ENCODE data around the gene CBARP.
"Not testable (repeated sequence)": the region's sequence is repeated elsewhere in the genome, so short reads cannot be mapped to it uniquely, and the experiment has no call there.

Gene CBARP

DNA sequence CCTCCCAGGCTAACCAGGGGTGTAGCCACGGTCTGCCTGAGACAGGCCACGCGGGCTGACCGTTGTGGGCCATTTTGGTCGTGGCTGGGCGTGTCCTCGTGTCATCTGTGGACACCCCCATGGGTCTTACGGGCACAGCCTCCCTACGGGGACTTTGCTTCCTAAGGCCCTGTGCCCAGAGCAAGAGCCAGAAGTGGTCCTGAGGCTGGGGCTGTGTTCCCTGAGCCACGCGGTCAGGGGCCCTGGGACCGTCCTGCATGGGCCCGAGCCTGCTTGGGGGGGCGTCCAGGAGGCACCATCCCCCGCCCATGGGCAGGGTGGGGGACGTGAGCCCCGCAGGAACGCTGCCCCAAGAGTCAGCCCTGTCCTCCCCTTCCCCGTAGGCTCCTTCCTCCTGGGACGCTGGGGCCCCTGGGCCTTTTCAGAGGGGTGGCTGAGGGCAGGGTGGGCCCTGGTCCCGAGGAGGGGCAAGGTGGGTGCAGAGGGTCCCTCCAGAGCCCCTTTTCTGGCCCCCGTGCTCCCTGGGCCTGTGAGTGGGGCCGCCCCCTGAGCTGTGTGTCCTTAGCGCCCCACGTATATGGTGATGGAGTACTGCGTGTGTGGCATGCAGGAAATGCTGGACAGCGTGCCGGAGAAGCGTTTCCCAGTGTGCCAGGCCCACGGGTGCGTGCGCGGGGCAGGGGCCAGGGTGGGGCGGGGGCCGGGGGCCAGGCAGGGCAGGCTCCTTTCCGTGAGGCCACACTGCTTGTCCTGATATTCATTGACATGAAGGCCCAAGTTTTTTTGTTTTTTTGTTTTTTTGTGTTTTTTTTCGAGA is 18.8 kb downstream of the CBARP start:
- in situ Hi-C loops (cut with MboI; ENCODE audit: low sequenced_read_pairs): no loop called here

DNA sequence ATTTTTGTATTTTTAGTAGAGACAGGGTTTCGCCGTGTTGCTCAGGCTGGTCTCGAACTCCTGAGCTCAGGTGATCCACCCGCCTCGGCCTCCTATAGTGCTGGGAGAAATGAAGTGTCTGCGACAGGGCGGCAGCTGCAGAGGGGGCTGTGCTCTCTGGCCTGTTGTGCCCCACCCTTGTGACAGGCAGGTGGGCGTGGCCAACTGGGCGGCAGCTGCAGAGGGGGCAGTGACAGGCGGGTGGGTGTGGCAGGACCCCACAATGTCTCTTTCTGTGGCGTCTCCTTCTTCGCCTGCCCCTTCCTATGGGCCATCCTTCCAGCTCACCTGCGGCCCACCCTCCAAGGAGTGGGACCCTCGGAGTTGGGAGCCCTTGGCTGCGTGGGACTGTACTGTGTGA is 20.4 kb downstream of the CBARP start:
- in situ Hi-C loops (cut with MboI; ENCODE audit: low sequenced_read_pairs): no loop called here

DNA sequence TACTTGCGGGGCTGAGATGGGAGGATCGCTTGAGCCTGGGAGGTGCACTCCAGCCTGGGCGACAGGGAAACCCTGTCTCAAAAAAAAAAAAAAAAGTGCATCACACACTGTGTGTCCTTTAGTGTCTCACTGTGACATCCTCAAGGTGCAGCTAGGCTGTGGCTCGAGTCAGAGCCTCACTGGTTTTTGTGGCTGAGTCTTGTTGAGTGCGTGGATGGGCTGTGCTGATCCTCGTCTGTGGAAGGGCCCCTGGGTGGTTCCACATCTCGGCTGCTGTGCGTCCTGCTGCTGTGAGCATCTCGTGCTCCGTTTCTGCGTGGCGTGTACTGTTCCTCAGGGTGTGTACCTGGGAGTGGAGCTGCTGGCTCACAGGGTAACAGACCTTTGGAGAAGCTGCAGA is 21.0 kb downstream of the CBARP start:
- in situ Hi-C loops (cut with MboI; ENCODE audit: low sequenced_read_pairs): no loop called here

DNA sequence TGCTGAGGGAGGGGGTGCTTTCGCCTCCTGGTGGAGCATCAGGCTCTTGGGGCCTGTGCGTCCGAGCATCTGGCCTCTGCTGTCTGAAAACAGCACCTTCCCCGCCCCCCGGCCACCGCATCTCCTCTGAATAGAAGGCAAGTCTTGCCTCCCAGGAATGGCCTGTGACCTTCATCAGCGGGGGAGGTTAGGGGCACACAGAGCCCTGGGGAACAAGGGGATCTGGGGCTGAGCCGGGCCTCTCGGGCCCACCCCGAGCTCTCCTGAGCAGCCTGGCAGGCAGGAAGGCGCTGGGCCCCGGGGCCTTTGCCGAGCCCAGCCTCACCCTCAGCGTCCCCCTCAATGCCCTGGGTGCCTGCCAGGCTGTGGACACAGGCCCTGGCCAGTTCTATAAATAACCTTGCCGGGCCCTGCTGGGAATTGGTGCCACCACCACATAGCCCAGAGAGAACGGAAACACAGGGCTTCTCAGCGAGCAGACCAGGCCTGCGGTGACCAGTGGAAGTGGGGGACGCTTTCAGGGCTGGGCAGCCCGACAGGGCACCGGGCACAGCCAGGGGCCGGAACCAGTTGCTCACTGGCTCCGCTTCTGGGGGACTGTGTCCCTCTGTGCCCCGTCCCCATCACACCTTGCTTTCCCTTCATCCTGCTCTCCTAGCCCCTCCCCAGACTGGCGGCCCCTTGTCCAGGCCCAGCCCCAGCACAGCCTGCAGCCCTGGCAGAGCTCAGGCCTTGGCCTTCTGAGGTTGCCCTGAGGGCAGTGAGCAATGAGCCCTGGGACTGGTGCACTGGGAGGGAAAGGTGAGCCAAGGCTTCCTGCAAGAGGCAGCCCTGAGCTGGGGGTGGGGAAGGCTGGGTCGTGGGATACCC is 22.7 kb downstream of the CBARP start:
- in situ Hi-C loops (cut with MboI; ENCODE audit: low sequenced_read_pairs): no loop called here

DNA sequence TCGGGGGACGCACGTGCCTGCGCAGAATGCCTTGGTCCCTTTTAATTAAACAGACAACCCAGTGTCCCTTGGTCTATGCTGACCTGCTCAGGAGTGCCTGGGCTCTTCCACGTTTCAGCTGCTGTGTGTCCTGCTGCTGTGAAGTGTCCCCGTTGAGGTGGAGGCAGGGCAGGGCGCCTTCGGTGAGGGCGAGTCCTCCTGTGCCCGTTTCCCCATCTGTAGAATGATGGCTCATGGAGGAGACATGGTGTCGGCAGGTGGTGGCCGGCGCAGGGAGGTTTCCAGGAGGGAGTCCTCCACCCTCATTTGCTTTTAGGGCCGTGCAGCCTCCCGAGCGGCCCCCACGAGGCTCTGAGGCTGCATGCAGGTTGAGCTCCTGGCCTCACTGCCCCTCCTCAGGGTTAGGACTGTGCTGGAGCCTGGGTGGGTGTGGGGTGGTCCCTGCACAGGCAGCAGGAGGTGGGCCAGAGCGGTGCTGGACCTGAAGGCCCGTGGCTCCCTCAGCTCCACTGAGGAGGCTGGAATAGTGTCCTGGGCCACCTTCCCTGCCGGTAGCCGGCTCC is 23.4 kb downstream of the CBARP start:
- in situ Hi-C loops (cut with MboI; ENCODE audit: low sequenced_read_pairs): no loop called here

DNA sequence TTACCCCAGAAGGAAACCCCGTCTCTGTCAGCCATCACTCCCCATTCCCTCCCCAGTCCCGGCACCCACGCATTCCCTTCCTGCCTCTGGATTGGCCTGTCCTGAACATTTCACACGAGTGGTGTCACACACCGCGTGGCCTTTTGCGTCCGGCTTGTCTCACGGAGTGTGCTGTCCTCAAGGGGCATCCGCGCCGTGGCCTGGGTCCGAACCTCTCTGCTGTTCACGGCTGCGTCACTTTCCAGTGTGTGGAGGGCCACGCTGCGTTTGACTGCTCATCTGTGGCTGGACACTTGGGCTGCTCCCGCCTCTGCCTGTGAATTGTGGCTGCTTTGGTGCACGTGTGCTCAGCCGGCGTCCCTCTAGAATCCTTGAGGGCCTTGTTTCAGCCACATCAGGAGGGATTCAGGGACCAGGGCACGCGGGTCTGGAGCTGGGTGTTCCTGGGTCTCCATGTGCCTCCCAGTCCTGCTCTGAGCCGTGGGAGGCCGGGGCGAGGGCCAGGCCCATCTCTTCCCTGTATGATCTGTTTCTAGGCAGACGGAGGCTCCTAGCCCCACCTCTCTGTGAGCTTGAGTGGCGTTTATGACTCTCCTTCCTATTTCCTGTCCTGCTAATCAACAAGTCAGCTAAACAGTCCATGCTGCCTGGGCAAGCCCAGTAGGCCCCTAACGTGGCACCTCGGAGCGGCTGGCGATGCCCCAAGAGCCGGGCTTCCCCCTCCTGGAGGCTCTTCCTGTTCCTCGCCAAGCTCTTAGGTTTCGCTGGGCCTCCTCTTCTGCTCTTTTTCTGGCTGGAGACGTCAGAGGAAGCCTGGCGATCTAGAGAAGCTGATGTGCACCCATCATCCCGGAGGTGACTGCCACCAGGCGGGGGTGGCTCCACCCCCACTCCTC is 24.2 kb downstream of the CBARP start:
- in situ Hi-C loops (cut with MboI; ENCODE audit: low sequenced_read_pairs): no loop called here

DNA sequence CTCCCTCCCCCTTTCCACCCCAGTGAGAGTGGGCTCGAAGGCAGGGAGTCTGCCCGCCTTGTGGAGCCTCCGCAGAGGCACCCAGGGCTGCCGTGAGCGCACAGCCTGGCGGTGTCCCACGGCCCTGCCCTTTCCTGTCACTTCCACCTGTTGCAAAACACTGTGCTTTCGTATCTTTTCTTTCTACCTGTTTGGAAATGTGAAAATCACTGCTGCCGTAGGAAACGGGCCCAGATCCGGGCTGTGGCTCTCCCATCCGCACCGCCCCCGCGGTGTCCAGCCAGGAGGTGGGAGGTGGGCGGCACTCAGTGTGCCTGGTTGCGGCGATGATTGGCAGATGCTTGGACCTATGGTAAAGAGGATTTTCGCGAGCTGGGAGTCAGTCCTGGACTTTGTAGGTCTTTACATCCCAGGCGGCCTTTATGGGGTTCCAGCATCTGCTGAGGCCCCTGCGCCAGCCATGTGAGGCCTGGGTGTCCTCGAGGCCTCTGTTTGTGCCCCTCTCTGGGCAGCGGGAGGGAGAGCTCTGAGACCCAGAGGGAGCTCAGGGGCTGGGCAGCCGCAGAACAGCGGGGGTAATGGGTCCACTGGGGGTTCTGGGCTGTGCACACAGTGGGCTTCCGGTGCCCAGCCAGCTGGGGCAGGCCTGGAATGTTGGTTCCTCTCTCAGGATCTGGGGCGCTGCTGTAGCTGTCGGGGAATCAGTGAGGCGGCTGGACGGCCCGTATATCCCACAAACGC is 26.1 kb downstream of the CBARP start:
- in situ Hi-C loops (cut with MboI; ENCODE audit: low sequenced_read_pairs): no loop called here

DNA sequence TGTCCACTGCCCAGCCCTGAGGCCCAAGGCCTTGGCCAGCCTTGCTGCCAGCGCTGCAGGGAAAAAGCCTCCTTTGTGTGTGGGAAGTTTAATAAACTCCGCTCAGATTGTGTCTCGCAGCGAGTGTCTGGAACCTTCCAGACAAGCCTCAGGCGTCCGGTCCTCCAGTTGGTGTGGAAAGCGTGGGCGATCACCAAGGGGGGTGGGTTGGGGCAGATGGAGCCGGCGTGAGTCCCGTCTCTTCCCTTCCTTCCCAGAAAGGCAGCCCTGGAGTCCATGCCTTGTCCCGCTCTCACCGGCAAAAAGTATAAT is 27.6 kb downstream of the CBARP start:
- in situ Hi-C loops (cut with MboI; ENCODE audit: low sequenced_read_pairs): no loop called here

DNA sequence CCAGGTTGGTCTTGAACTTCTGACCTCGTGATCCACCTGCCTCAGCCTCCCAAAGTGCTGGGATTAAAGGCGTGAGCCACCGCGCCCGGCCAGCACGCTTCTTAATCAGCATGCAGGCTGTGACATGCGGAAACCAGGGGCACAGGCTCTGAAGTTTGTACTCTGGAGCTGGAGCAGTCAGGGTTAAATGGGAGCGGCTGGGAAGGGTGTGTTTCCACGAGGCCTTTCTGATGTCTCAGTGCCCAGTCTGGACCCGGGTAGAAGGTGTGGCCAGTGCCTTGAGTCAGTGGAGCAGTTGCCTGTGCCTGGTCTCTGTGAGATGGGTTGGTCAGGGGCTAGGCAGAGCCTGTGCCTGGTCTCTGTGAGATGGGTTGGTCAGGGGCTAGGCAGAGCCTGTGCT is 29.0 kb downstream of the CBARP start:
- in situ Hi-C loops (cut with MboI; ENCODE audit: low sequenced_read_pairs): not testable (repeated sequence)

DNA sequence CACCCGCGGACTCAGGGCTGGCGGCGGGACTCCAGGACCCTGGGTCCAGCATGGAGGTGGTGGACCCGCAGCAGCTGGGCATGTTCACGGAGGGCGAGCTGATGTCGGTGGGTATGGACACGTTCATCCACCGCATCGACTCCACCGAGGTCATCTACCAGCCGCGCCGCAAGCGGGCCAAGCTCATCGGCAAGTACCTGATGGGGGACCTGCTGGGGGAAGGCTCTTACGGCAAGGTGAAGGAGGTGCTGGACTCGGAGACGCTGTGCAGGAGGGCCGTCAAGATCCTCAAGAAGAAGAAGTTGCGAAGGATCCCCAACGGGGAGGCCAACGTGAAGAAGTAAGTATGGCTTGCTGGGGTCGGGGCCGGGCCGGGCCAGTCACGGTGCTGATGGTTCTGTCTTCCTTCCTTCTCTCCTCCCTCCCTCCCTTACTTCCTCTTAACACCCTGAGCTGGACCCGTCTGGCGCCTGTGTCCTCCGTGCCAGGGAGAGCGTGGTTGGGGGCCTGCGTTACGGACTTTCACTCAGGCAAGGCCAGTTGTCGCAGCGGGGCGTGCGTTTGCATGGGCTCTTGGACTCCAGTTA is 30.8 kb downstream of the CBARP start:
- in situ Hi-C loops (cut with MboI; ENCODE audit: low sequenced_read_pairs): no loop called here

DNA sequence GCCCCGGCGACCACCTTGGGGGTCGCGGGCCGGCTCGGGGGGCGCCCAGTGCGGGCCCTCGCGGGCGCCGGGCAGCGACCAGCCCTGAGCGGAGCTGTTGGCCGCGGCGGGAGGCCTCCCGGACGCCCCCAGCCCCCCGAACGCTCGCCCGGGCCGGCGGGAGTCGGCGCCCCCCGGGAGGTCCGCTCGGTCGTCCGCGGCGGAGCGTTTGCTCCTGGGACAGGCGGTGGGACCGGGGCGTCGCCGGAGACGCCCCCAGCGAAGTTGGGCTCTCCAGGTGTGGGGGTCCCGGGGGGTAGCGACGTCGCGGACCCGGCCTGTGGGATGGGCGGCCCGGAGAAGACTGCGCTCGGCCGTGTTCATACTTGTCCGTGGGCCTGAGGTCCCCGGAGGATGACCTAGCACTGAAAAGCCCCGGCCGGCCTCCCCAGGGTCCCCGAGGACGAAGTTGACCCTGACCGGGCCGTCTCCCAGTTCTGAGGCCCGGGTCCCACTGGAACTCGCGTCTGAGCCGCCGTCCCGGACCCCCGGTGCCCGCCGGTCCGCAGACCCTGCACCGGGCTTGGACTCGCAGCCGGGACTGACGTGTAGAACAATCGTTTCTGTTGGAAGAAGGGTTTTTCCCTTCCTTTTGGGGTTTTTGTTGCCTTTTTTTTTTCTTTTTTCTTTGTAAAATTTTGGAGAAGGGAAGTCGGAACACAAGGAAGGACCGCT is 31.5 kb downstream of the CBARP start:
- in situ Hi-C loops (cut with MboI; ENCODE audit: low sequenced_read_pairs): no loop called here

DNA sequence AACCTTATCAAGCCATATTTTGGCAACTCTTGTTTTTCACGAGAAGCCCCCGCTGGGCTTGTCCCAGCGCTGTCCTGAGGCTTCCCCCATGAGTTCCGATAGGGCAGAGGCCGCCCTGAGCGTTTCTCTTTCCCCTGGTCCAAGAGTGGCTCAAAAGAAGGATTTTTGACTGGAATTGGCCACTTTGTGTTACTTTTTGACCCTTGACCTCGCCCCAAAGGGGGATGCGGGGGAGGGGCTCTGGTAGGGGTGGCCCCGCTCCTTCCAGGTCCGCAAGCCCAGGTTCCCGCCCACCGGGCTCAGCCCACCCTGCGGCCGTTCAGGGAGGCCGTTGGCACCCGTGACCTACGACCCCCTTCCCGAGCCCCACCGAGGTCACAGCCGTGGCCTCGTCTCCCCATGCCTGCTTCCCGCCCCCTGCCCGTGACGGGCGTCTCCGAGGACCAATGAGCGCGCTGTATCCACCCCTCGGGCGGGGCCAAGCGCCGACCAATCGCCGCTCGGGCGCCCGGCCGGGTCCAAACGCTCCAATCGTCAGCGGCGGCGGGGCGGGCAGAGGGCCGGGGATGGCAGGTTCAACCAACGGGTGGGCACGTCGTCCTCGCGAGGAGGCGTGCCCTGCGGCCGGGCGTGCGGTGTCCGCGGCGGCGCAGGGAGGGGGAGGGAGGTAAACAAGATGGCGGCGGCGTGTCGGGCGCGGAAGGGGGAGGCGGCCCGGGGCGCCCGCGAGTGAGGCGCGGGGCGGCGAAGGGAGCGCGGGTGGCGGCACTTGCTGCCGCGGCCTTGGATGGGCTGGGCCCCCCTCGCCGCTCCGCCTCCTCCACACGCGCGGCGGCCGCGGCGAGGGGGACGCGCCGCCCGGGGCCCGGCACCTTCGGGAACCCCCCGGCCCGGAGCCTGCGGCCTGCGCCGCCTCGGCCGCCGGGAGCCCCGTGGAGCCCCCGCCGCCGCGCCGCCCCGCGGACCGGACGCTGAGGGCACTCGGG is 32.4 kb downstream of the CBARP start, which contains the start of gene STK11:
STK11 (plus strand) TSS at position 665 of the 986 bp plus-strand sequence. CDS start 1,136 bp downstream, outside the sequence.
- in situ Hi-C loops (cut with MboI; ENCODE audit: low sequenced_read_pairs): no loop called here

DNA sequence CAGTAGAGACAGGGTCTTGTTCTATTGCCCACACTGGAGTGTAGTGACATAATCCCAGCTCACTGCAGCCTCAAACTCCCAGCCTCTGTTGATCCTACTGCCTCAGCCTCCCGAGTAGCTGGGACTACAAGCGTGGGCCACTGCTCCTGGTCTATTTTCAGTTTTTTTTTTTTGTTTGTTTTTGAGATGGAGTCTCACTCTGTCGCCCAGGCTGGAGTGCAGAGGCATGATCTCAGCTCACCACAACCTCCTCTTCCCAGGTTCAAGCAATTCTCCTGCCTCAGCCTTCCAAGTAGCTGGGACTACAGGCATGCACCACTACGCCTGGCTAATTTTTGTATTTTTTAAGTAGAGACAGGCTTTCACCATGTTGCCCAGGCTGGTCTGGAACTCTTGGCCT is 37.2 kb downstream of the CBARP start:
- in situ Hi-C loops (cut with MboI; ENCODE audit: low sequenced_read_pairs): not testable (repeated sequence)

DNA sequence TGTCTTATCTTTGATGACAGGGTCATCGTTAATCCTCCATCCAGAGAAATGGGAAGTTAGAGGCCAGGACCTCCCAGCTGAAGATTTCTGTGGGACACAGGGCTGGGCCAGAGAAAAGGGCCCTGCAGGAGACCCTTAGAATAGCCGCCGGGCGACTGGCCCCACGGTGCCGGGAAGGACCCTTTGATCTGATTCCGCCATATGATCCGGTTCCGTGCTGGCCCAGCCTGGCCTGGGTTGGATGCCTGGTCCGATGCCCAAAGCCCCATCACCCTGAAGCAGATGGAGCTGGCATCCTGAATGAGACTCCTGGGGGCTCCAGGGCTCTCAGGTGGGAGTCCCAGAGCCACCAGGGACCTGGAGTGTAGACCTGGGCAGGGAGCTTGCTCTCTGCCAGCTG is 38.3 kb downstream of the CBARP start:
- in situ Hi-C loops (cut with MboI; ENCODE audit: low sequenced_read_pairs): no loop called here

DNA sequence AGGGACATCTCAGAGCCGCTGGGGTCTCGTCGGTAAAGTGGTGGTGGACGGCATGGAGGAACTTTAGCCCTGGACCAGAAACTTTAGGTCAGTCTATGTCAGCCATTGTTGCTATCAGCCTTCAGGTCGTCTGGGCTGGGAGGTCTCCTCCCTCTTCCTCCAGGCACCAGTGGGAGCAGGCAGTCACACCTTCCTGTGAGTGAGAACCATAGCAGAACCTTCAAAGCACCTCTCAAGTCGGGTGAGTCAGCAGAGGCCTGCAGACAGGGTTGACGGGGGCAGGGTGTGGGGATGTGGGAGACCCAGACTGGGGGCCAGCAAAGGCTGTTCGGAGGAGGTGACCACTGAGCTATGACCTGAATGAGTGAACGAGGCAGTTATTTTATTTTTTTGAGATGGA is 48.4 kb downstream of the CBARP start:
- in situ Hi-C loops (cut with MboI; ENCODE audit: low sequenced_read_pairs): no loop called here

DNA sequence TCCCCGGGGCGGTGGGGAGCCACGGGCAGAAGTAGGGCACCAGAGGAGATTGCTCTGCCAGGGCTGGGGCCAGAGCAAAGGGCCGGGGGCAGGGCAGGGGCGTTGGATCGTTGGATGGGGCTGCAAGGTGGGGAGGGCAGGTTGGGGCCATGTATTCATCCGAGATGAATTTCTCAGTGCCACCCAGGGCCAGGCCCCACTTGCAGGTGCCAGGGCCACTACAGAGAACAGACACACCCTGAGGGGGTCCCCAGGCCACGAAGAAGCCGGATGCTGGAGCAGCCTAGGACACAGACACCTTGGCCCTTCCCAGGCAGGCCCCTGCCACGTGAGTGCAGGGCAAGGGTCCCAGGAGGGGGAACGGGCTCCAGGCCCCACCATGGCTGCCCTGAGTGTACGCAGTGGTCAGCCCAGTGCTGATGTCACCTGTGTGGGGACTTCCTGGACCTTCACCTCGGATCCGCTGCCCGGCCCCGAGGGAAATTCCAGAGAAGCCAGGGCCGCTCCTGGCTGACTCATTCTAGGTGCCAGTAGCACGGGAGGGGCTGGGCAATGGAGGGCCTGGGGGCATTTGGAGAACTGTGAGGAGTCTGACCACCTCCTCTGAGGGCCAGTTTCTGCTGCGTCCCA is 54.1 kb downstream of the CBARP start:
- in situ Hi-C loops (cut with MboI; ENCODE audit: low sequenced_read_pairs): no loop called here

DNA sequence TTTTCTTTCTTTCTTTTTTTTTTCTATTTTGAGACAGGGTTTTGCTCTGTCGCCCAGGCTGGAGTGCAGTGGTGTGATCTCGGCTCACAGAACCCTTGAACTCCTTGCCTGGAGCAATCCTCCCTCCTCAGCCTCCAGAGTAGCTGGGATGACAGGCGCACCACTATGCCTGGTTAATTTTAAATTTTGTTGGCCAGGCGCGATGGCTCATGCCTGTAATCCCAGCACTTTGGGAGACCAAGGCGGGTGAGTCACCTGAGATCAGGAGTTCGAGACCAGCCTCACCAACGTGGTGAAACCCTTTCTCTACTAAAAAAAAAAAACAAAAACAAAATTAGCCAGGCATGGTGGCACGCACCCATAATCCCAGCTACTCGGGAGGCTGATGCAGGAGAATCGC is 55.1 kb downstream of the CBARP start:
- in situ Hi-C loops (cut with MboI; ENCODE audit: low sequenced_read_pairs): no loop called here

DNA sequence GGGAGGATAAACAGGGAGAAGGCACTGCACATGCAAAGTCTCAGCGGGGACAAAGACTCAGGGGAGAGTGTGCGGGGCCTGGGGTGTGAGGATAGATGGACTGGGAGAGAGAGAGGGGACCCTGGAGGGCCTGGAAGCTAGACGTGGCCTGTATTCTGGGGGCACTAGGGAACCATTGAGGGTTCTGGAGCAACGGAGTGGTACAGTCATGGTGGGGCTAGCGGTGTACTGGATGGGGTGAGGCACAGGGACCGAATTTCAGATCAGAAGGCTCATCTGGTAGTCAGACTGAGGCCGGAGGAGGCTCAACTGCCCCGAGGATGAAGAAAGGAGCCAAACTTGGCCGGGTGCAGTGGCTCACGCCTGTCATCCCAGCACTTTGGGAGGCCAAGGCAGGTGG is 55.7 kb downstream of the CBARP start:
- in situ Hi-C loops (cut with MboI; ENCODE audit: low sequenced_read_pairs): no loop called here
